ENCODE results near the gene CIAO2A. TPM values are rescaled to one million over a fixed set of nuclear protein-coding genes. Genes with fewer than 3 reads are reported as not detected.

CIAO2A gene
- total RNA-seq, 4 donors from 2014 or later: 40.3 to 162 (median 55.5) TPM

- TF ChIP-seq CTCF (IDR thresholded peaks at IDR 0.05; ENCODE audit: low read depth): no peak
Observed at GRCh38 chr15:64037966-64038365, 55.7 kb downstream of the CIAO2A start.

- no peak for TF ChIP-seq CTCF (IDR thresholded peaks at IDR 0.05; ENCODE audit: low read depth)
Observed at GRCh38 chr15:64037116-64037515, 56.5 kb downstream of the CIAO2A start.

- TF ChIP-seq CTCF (IDR thresholded peaks at IDR 0.05; ENCODE audit: low read depth): no peak
Observed at GRCh38 chr15:64035525-64035924, 58.1 kb downstream of the CIAO2A start.

GRCh38 chr15:64034519-64034918 lies 59.1 kb downstream of the CIAO2A start:
- TF ChIP-seq CTCF (IDR thresholded peaks at IDR 0.05; ENCODE audit: low read depth): no peak

- TF ChIP-seq CTCF (IDR thresholded peaks at IDR 0.05; ENCODE audit: low read depth): no peak
Observed at GRCh38 chr15:64032329-64032728, 61.3 kb downstream of the CIAO2A start.

GRCh38 chr15:64030123-64030522 lies 63.5 kb downstream of the CIAO2A start:
- TF ChIP-seq CTCF (IDR thresholded peaks at IDR 0.05; ENCODE audit: low read depth): no peak

GRCh38 chr15:64029633-64030032 lies 64.0 kb downstream of the CIAO2A start:
- TF ChIP-seq CTCF (IDR thresholded peaks at IDR 0.05; ENCODE audit: low read depth): no peak

All from subcutaneous adipose tissue (tissue), 4 donors.